ENCODE data around the gene RPRD1B.

Gene RPRD1B

GRCh38 chr20:38079353-38079752 lies 45.8 kb downstream of the RPRD1B start:
- TF ChIP-seq CTCF (IDR thresholded peaks at IDR 0.05), result no peak
- H3K27me3 ChIP-seq (ENCODE audit: control insufficient read depth, insufficient read depth, low read length), result no peaks in the 10 kb centered on the region
- H3K4me1 ChIP-seq, result peaks cover 18% of the 10 kb centered on the region
- H3K9ac ChIP-seq, result no peak overlapping the region
- no peaks in the 10 kb centered on the region for H3K9me3 ChIP-seq (ENCODE audit: control insufficient read depth, low read length)
- H3K27ac ChIP-seq, result no peak overlapping the region
- no peak overlapping the region for H2AFZ ChIP-seq
- peaks cover 27% of the 10 kb centered on the region for H3K79me2 ChIP-seq
- H3K4me3 ChIP-seq (ENCODE audit: low read depth, low read length), result no peak overlapping the region
- no peaks in the 10 kb centered on the region for H3K36me3 ChIP-seq (ENCODE audit: control insufficient read depth, insufficient read depth, low read length)
- no peak overlapping the region for H3K4me2 ChIP-seq (ENCODE audit: low read length)

GRCh38 chr20:38081575-38081974 lies 48.0 kb downstream of the RPRD1B start:
- Histone ChIP-seq H3K9ac (no peak overlapping the region), H3K27me3 (ENCODE audit: control insufficient read depth, insufficient read depth, low read length) (no peaks in the 10 kb centered on the region), H3K4me2 (ENCODE audit: low read length) (no peak overlapping the region), H2AFZ (no peak overlapping the region), H3K79me2 (peaks cover 27% of the 10 kb centered on the region), H3K9me3 (ENCODE audit: control insufficient read depth, low read length) (no peaks in the 10 kb centered on the region), H3K36me3 (ENCODE audit: control insufficient read depth, insufficient read depth, low read length) (no peaks in the 10 kb centered on the region), H3K27ac (no peak overlapping the region), H3K4me1 (peaks cover 13% of the 10 kb centered on the region), H3K4me3 (ENCODE audit: low read depth, low read length) (no peak overlapping the region)
- TF ChIP-seq CTCF (IDR thresholded peaks at IDR 0.05), result no peak

- no peaks in the 10 kb centered on the region for H3K36me3 ChIP-seq (ENCODE audit: control insufficient read depth, insufficient read depth, low read length)
- peaks cover 19% of the 10 kb centered on the region for H3K79me2 ChIP-seq
- no peaks in the 10 kb centered on the region for H3K9me3 ChIP-seq (ENCODE audit: control insufficient read depth, low read length)
- no peak for TF ChIP-seq CTCF (IDR thresholded peaks at IDR 0.05)
- H2AFZ ChIP-seq, result no peak overlapping the region
- peaks cover 13% of the 10 kb centered on the region for H3K4me1 ChIP-seq
- no peak overlapping the region for H3K9ac ChIP-seq
- no peaks in the 10 kb centered on the region for H3K27me3 ChIP-seq (ENCODE audit: control insufficient read depth, insufficient read depth, low read length)
- no peak overlapping the region for H3K27ac ChIP-seq
- H3K4me2 ChIP-seq (ENCODE audit: low read length), result no peak overlapping the region
- H3K4me3 ChIP-seq (ENCODE audit: low read depth, low read length), result no peak overlapping the region
Measured at GRCh38 chr20:38082894-38083293, 49.3 kb downstream of the RPRD1B start.

- Histone ChIP-seq H3K9me3 (ENCODE audit: control insufficient read depth, low read length) (no peaks in the 10 kb centered on the region), H3K4me2 (ENCODE audit: low read length) (no peak overlapping the region), H3K4me1 (peaks cover 13% of the 10 kb centered on the region), H3K9ac (no peak overlapping the region), H3K27me3 (ENCODE audit: control insufficient read depth, insufficient read depth, low read length) (no peaks in the 10 kb centered on the region), H2AFZ (no peak overlapping the region), H3K36me3 (ENCODE audit: control insufficient read depth, insufficient read depth, low read length) (no peaks in the 10 kb centered on the region), H3K4me3 (ENCODE audit: low read depth, low read length) (no peak overlapping the region), H3K79me2 (peaks cover 19% of the 10 kb centered on the region), H3K27ac (peak overlapping the region; percentile 79)
- no peak for TF ChIP-seq CTCF (IDR thresholded peaks at IDR 0.05)
Measured at GRCh38 chr20:38083338-38084048, 49.9 kb downstream of the RPRD1B start.

GRCh38 chr20:38084425-38084951 lies 50.9 kb downstream of the RPRD1B start:
- H3K36me3 ChIP-seq (ENCODE audit: control insufficient read depth, insufficient read depth, low read length), result no peaks in the 10 kb centered on the region
- no peaks in the 10 kb centered on the region for H3K27me3 ChIP-seq (ENCODE audit: control insufficient read depth, insufficient read depth, low read length)
- H3K9ac ChIP-seq, result no peak overlapping the region
- H3K4me1 ChIP-seq, result peaks cover 13% of the 10 kb centered on the region
- peak overlapping the region; percentile 79 for H3K27ac ChIP-seq
- no peaks in the 10 kb centered on the region for H3K9me3 ChIP-seq (ENCODE audit: control insufficient read depth, low read length)
- H3K4me2 ChIP-seq (ENCODE audit: low read length), result no peak overlapping the region
- TF ChIP-seq CTCF (IDR thresholded peaks at IDR 0.05), result no peak
- peaks cover 16% of the 10 kb centered on the region for H3K79me2 ChIP-seq
- no peak overlapping the region for H3K4me3 ChIP-seq (ENCODE audit: low read depth, low read length)
- H2AFZ ChIP-seq, result no peak overlapping the region
